ENCODE data around the gene SLC4A1.

Gene SLC4A1

GRCh38 chr17:44203731-44204440 lies 64.0 kb downstream of the SLC4A1 start:
- DNase-seq: peak; percentile 57 to 78

GRCh38 chr17:44202756-44203155 lies 65.2 kb downstream of the SLC4A1 start:
- no peak for DNase-seq

- no peak for DNase-seq
These were observed 67.3 kb downstream of the SLC4A1 start for GRCh38 chr17:44200478-44201155.

- DNase-seq: peak; percentile 96 to 97
These were observed 68.1 kb downstream of the SLC4A1 start, which contains the start of gene ATXN7L3 for GRCh38 chr17:44199553-44200477. TSS of gene ATXN7L3 (minus strand) at chr17:44199884. CDS start at chr17:44198070, 1,814 bp downstream.

GRCh38 chr17:44198721-44199552 lies 69.0 kb downstream of the SLC4A1 start:
- peak in 1 of 2 donors; percentile 27 for DNase-seq
